Upper lobe of left lung (tissue), 6 donors: ENCODE measurements around the gene MRTFB. TPM values are rescaled to one million over a fixed set of nuclear protein-coding genes. Genes with fewer than 3 reads are reported as not detected.
A peak's percentile ranks its signal among the peaks of the same experiment; 100 is the strongest.
"Not testable (repeated sequence)": the region's sequence is repeated elsewhere in the genome, so short reads cannot be mapped to it uniquely, and the experiment has no call there.

Experiments
- ATAC-seq, 2 donors: fragments of 200-7000 bp; cut with Tn5 transposase; one replicate each; pipeline ENCODE4 v1.9.1; 2022; ENCODE audit warnings: mild to moderate bottlenecking in 2 of 2, moderate library complexity in 2 of 2; ENCODE audit not compliant: low FRiP score in 2 of 2
- DNase-seq, 2 donors: peaks; one replicate each; pipeline ENCODE4 v3.0.0-alpha.2; 2019 to 2020
- H3K27ac ChIP-seq, 4 donors: fragments of 200-600 bp; sonication (generic); one replicate each; pipeline ENCODE4 v1.5.1; 2016 to 2019
- H3K27me3 ChIP-seq, 4 donors: fragments of 200-600 bp; sonication (generic); one replicate each; pipeline ENCODE4 v1.5.1; 2017 to 2019
- H3K36me3 ChIP-seq, 4 donors: fragments of 200-600 bp; sonication (generic); one replicate each; pipeline ENCODE4 v1.5.1; 2016 to 2019
- H3K4me1 ChIP-seq, 4 donors: fragments of 200-600 bp; sonication (generic); one replicate each; pipeline ENCODE4 v1.5.1; 2018 to 2019
- H3K4me3 ChIP-seq, 4 donors: fragments of 200-600 bp; sonication (generic); one replicate each; pipeline ENCODE4 v1.5.1; 2017 to 2019; ENCODE audit warnings: mild to moderate bottlenecking in 2 of 4, moderate library complexity in 1 of 4
- H3K9me3 ChIP-seq, 4 donors: fragments of 200-600 bp; sonication (generic); one replicate each; pipeline ENCODE4 v1.5.1; 2018 to 2019
- CTCF ChIP-seq, 6 experiments: fragments of 450-650 bp in 4 of 6; fragments of 200-600 bp in 2 of 6; sonication (generic) in 2 of 6; IDR thresholded peaks; one replicate each; pipeline ENCODE4 v1.5.1; 2016 to 2019; ENCODE audit warnings: antibody characterized with exemption in 6 of 6
- EP300 ChIP-seq, 4 donors: sonication (generic); formaldehyde crosslinking; IDR thresholded peaks; one replicate each; pipeline ENCODE4 v1.5.1; 2017; ENCODE audit warnings: antibody characterized with exemption in 4 of 4, control low read depth in 2 of 4
- POLR2A ChIP-seq, 4 donors: fragments of 450-650 bp; IDR thresholded peaks; one replicate each; pipeline ENCODE4 v1.5.1; 2016 to 2017; ENCODE audit warnings: antibody characterized with exemption in 4 of 4, mild to moderate bottlenecking in 2 of 4
- POLR2AphosphoS5 ChIP-seq, 2 donors: sonication (generic); formaldehyde crosslinking; IDR thresholded peaks; one replicate each; pipeline ENCODE4 v1.5.1; 2017; ENCODE audit warnings: antibody characterized with exemption in 2 of 2
- WGBS, 2 donors: methylation state at CpG; one replicate each; pipeline ENCODE4 v1.1.5; 2017 to 2018; 5-methylcytosine and 5-hydroxymethylcytosine counted together
- total RNA-seq, 6 donors: library from RNA; depleted of rRNA in 4 of 6; stranded (reverse); fragments of >200 nt in 4 of 6; gene quantifications; one replicate each; pipeline versions ENCODE4 v1.1.0 to v1.2.1, GENCODE V29; 2016 to 2021
- donor health status: DM: no; HTN: no; CAD: no; lungs with moderate emphysema.
- donor health status: DM: no; HTN: yes; CAD: no; lungs with severe emphysema.

MRTFB gene
- total RNA-seq, 6 donors from 2014 or later: 46.9 to 100 (median 66.7) TPM

DNA sequence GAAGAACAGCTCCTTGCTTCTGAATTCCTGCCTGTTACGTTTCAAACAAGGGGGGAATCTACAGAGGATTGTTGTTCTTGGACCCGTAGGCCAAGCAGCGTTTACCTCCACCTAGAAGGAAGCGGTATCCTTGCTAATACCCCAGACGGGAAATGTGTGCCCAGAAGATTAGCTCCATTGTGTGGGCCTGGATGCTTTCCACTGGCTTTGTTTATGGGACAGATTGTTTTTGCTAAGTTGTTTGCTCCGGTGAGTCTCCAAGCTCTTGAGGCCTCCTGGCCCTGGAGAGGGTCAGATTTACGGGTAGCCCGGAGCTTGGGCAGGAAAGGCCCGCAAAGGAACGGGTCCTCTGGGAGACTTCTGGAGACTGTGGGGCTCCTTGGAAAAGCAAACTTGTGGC lies 28.4 kb upstream of the MRTFB start:
- Histone ChIP-seq H3K9me3 (peaks cover 0 to 5% (median 2%) of the 10 kb centered on the region in 4 donors), H3K36me3 (no peaks in the 10 kb centered on the region), H3K27ac (peak overlapping the region; percentile 35 to 85 (median 68)), H3K4me1 (peaks cover 0 to 18% (median 4%) of the 10 kb centered on the region in 4 donors), H3K27me3 (no peaks in the 10 kb centered on the region), H3K4me3 (no peak overlapping the region)
- DNase-seq (no peak), ATAC-seq (peak in 1 of 2 donors; percentile 61)
- 64 to 73% methylated on average over 10 of the region's 10 CpGs for WGBS, 2 donors
- TF ChIP-seq POLR2AphosphoS5 (IDR thresholded peaks at IDR 0.05): peak in 1 of 2 donors; percentile 75
- no peak for TF ChIP-seq POLR2A (IDR thresholded peaks at IDR 0.05)
- TF ChIP-seq EP300 (IDR thresholded peaks at IDR 0.05): peak in 3 of 4 donors; percentile 41 to 86 (median 58)

- WGBS, 2 donors: 92 to 93% methylated on average over 6 of the region's 6 CpGs
- TF ChIP-seq POLR2A (IDR thresholded peaks at IDR 0.05) (no peak), CTCF (IDR thresholded peaks at IDR 0.05) (no peak), POLR2AphosphoS5 (IDR thresholded peaks at IDR 0.05) (no peak), EP300 (IDR thresholded peaks at IDR 0.05) (no peak)
Measured at GRCh38 chr16:14043278-14043677, 27.8 kb upstream of the MRTFB start.

DNA sequence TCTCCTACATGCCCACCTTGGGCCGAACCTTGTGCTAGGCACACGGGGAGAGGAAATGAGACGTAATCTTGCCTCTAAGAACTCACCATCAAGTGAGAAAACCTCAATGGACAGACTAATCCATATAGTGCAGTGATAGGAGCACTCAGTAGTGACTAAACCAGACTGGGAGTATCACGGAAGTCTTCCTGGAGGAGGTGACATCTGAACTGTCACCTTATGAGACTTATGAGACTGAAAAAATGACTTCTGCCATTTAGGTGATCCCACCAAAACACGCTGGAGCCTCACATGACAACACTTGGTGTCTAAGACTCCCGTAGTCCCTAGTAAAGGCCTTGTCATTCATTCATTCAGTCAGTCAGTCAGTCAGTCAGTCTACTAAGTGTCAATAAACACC lies 27.3 kb upstream of the MRTFB start:
- Histone ChIP-seq H3K27me3 (no peaks in the 10 kb centered on the region), H3K4me3 (no peak overlapping the region), H3K27ac (peak overlapping the region; percentile 56 to 85 (median 68)), H3K4me1 (peaks cover 0 to 18% (median 4%) of the 10 kb centered on the region in 4 donors), H3K36me3 (no peaks in the 10 kb centered on the region), H3K9me3 (peaks cover 0 to 5% (median 2%) of the 10 kb centered on the region in 4 donors)
- TF ChIP-seq CTCF (IDR thresholded peaks at IDR 0.05): no peak
- TF ChIP-seq EP300 (IDR thresholded peaks at IDR 0.05): no peak
- TF ChIP-seq POLR2AphosphoS5 (IDR thresholded peaks at IDR 0.05): no peak
- no peak for TF ChIP-seq POLR2A (IDR thresholded peaks at IDR 0.05)
- ATAC-seq: no peak
- no peak for DNase-seq
- 96 to 98% methylated on average over 6 of the region's 6 CpGs for WGBS, 2 donors

More at GRCh38 chr16:14043278-14043677, 27.8 kb upstream of the MRTFB start:
- no peak overlapping the region for H3K4me3 ChIP-seq
- H3K4me1 ChIP-seq: peaks cover 0 to 18% (median 4%) of the 10 kb centered on the region in 4 donors
- no peaks in the 10 kb centered on the region for H3K27me3 ChIP-seq
- H3K36me3 ChIP-seq: no peaks in the 10 kb centered on the region
- ATAC-seq (no peak), DNase-seq (no peak)
- peak overlapping the region; percentile 56 to 85 (median 68) for H3K27ac ChIP-seq
- H3K9me3 ChIP-seq: peaks cover 0 to 5% (median 2%) of the 10 kb centered on the region in 4 donors

DNA sequence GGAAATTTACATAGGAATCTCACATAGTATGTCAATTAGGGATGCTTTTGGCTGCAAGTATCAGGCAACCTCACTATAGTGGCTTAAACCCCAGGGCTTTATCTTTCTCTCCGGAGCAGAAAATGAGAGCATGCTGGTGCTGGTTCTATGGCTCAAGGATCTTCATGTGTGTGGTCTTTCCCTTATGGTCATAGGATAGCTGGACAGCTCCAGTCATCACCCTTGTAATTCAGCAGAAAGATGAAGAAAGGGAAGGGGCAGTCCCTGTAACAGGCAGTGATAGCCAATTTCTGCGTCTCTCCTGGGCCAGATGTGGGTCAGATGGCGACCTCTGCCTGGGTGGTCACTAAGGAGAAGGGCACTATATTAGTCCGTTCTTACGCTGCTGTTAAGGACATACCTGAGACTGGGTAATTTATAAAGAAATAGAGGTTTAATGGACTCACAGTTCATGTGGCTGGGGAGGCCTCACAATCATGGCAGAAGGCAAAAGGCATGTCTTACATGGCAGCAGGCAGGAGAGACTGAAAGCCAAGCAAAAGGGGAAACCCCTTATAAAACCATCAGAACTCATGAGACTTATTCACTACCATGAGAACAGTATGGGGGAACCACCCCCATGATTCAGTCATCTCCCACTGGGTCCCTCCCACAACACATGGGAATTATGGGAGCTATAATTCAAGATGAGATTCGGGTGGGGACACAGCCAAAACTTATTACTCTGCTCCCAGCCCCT lies 23.8 kb upstream of the MRTFB start:
- H3K4me3 ChIP-seq, H3K27ac ChIP-seq, H3K27me3 ChIP-seq, DNase-seq, H3K36me3 ChIP-seq, H3K9me3 ChIP-seq, ATAC-seq: not testable (repeated sequence)
- peaks cover 0 to 13% (median under 1%) of the 10 kb centered on the region in 4 donors for H3K4me1 ChIP-seq
- whole genome bisulfite sequencing, 2 donors: 84 to 92% methylated on average over 6 of the region's 6 CpGs

GRCh38 chr16:14050291-14051027 lies 20.7 kb upstream of the MRTFB start:
- DNase-seq (no peak), ATAC-seq (peak in 1 of 2 donors; percentile 34)
- H3K4me3 ChIP-seq: no peak overlapping the region
- H3K27me3 ChIP-seq: no peaks in the 10 kb centered on the region
- H3K4me1 ChIP-seq: peaks cover 0 to 3% (median 0%) of the 10 kb centered on the region in 4 donors
- H3K9me3 ChIP-seq: no peaks in the 10 kb centered on the region
- H3K27ac ChIP-seq: no peak overlapping the region
- 40 to 41% methylated on average over 10 of the region's 10 CpGs for WGBS, 2 donors
- TF ChIP-seq EP300 (IDR thresholded peaks at IDR 0.05) (no peak), POLR2A (IDR thresholded peaks at IDR 0.05) (no peak), CTCF (IDR thresholded peaks at IDR 0.05) (no peak), POLR2AphosphoS5 (IDR thresholded peaks at IDR 0.05) (no peak)
- H3K36me3 ChIP-seq: no peaks in the 10 kb centered on the region
